Loucy (cell line): ENCODE results near the gene MYO7B.

ENCODE experiments used
- H2AFZ ChIP-seq: fragments of 200-600 bp; sonication (generic); 2 replicates; pipeline ENCODE4 v1.6.0; 2016; ENCODE audit warnings: antibody characterized with exemption, mild to moderate bottlenecking, low read length, moderate library complexity
- H3F3A ChIP-seq: fragments of 200-600 bp; 2 replicates; pipeline ENCODE4 v1.6.0; 2016; ENCODE audit warnings: antibody characterized with exemption, low read depth, mild to moderate bottlenecking
- H3K27me3 ChIP-seq: fragments of 200-600 bp; sonication (generic); 2 replicates; pipeline ENCODE4 v1.6.1; 2014; ENCODE audit warnings: low read length, mild to moderate bottlenecking; ENCODE audit not compliant: insufficient read depth, poor library complexity, severe bottlenecking
- H3K36me3 ChIP-seq: fragments of 200-600 bp; sonication (generic); 2 replicates; pipeline ENCODE4 v1.6.1; 2016; ENCODE audit warnings: low read length; ENCODE audit not compliant: insufficient read depth
- H3K4me1 ChIP-seq: fragments of 200-600 bp; sonication (generic); 2 replicates; pipeline ENCODE4 v1.5.1; 2014; ENCODE audit warnings: low read length, mild to moderate bottlenecking; ENCODE audit not compliant: insufficient read depth, poor library complexity, severe bottlenecking
- H3K4me2 ChIP-seq: fragments of 200-600 bp; sonication (generic); 2 replicates; pipeline ENCODE4 v1.6.0; 2014; ENCODE audit warnings: antibody characterized with exemption, low read length, low read depth, mild to moderate bottlenecking; ENCODE audit not compliant: poor library complexity, severe bottlenecking
- H3K4me3 ChIP-seq: fragments of 200-600 bp; sonication (generic); 2 replicates; pipeline ENCODE4 v1.5.1; 2014; ENCODE audit warnings: low read length, mild to moderate bottlenecking, mixed read lengths; ENCODE audit not compliant: poor library complexity, severe bottlenecking
- H3K79me2 ChIP-seq: fragments of 200-600 bp; sonication (generic); 2 replicates; pipeline ENCODE4 v1.6.1; 2014; ENCODE audit warnings: low read length; ENCODE audit not compliant: insufficient read depth
- H3K9ac ChIP-seq: fragments of 200-600 bp; sonication (generic); 2 replicates; pipeline ENCODE4 v1.6.0; 2014; ENCODE audit warnings: mild to moderate bottlenecking, low read depth, low read length, moderate library complexity; ENCODE audit not compliant: poor library complexity, severe bottlenecking
- H3K9me2 ChIP-seq: fragments of 200-600 bp; sonication (generic); replicated peaks from 2 replicates; pipeline ENCODE4 v1.6.1; 2016; ENCODE audit warnings: low read depth, low read length, mixed read lengths
- H3K9me3 ChIP-seq: fragments of 200-600 bp; sonication (generic); 2 replicates; pipeline ENCODE4 v1.6.1; 2014; ENCODE audit warnings: mild to moderate bottlenecking, antibody characterized with exemption, low read length, low read depth; ENCODE audit not compliant: insufficient read depth
- H4K20me1 ChIP-seq: fragments of 200-600 bp; sonication (generic); 2 replicates; pipeline ENCODE4 v1.6.0; 2014; ENCODE audit warnings: antibody characterized with exemption, low read length, mild to moderate bottlenecking; ENCODE audit not compliant: insufficient read depth, poor library complexity, severe bottlenecking
- EZH2phosphoT487 ChIP-seq: fragments of 200-600 bp; IDR thresholded peaks from 2 replicates; pipeline ENCODE4 v1.6.1; 2018; ENCODE audit warnings: antibody characterized with exemption, mild to moderate bottlenecking, moderate library complexity, borderline replicate concordance
- TF ChIP-seq, protein P1 (sequence below): fragments of 200-600 bp; sonication (generic); conservative IDR thresholded peaks from 2 replicates; pipeline ENCODE4 v1.5.1; 2014; ENCODE audit warnings: mild to moderate bottlenecking, antibody characterized with exemption, low read length

Gene MYO7B

DNA sequence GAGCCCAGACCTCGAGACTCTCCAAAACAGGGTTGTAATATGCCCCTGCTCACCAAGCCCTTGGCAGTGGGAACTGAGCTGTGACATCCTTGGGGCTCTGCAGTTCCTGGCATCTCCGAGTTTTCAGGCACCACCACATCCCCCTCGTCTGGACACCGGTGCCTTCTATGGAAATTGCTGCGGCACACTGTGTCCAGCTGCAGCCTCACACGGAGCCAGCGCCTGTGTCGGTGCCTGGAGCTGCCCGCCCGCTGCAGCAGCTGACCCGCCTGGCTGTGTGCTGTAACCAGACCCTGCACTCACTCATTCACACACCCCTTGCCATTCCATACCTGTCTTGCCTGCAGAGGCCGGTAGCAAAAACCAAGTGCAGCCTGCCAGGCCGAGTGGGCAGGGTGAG, 21.0 kb upstream of the MYO7B start:
- H4K20me1 ChIP-seq, result peaks cover 60% of the 10 kb centered on the region
- no peaks in the 10 kb centered on the region for H3K9me2 ChIP-seq
- peaks cover 95% of the 10 kb centered on the region for H3K79me2 ChIP-seq
- H3K4me2 ChIP-seq, result no peak overlapping the region
- peaks cover 37% of the 10 kb centered on the region; the same call in 1 of the 2 replicates for H3K36me3 ChIP-seq
- H2AFZ ChIP-seq, result no peak overlapping the region
- peaks cover 22% of the 10 kb centered on the region for H3K4me1 ChIP-seq
- no peak for TF ChIP-seq EZH2phosphoT487
- TF ChIP-seq, protein P1, sequence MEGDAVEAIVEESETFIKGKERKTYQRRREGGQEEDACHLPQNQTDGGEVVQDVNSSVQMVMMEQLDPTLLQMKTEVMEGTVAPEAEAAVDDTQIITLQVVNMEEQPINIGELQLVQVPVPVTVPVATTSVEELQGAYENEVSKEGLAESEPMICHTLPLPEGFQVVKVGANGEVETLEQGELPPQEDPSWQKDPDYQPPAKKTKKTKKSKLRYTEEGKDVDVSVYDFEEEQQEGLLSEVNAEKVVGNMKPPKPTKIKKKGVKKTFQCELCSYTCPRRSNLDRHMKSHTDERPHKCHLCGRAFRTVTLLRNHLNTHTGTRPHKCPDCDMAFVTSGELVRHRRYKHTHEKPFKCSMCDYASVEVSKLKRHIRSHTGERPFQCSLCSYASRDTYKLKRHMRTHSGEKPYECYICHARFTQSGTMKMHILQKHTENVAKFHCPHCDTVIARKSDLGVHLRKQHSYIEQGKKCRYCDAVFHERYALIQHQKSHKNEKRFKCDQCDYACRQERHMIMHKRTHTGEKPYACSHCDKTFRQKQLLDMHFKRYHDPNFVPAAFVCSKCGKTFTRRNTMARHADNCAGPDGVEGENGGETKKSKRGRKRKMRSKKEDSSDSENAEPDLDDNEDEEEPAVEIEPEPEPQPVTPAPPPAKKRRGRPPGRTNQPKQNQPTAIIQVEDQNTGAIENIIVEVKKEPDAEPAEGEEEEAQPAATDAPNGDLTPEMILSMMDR, result no peak
- no peak overlapping the region for H3K9ac ChIP-seq
- no peaks in the 10 kb centered on the region for H3F3A ChIP-seq
- no peak overlapping the region for H3K4me3 ChIP-seq
- H3K27me3 ChIP-seq, result no peaks in the 10 kb centered on the region
- H3K9me3 ChIP-seq, result no peaks in the 10 kb centered on the region

DNA sequence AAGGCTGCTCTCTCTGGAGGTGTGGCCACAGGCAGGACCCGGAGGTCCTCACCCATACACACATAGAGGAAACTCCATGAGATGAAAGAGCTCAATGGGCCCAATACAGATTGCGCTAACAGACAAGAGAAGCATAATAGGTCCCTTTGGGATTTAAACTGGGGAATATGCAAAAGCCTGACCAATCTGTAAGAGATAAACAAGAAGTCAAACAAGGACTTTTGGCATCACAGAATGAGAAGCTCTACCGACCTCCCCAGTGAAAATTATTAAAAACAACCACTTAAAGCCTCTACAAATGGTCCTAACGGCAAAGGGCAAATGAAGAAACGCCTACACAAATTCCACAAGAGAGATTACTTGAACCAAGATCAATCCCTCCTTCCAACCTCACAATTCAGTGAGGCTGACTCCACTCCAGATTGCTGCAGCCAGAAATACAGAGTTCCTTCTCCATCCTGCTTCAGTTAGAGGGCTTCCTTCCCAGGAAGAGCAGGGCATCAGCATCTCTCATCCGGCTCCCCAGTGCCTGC, 20.0 kb upstream of the MYO7B start:
- Histone ChIP-seq H3K4me1 (peaks cover 22% of the 10 kb centered on the region), H4K20me1 (peaks cover 55% of the 10 kb centered on the region), H3K9me3 (no peaks in the 10 kb centered on the region), H3K4me3 (no peak overlapping the region), H3F3A (no peaks in the 10 kb centered on the region), H3K36me3 (peaks cover 41% of the 10 kb centered on the region; the same call in 1 of the 2 replicates), H3K9me2 (no peaks in the 10 kb centered on the region), H3K9ac (no peak overlapping the region), H3K27me3 (no peaks in the 10 kb centered on the region), H2AFZ (no peak overlapping the region), H3K79me2 (peaks cover 95% of the 10 kb centered on the region), H3K4me2 (peak overlapping the region; percentile 35)
- no peak for TF ChIP-seq EZH2phosphoT487
- TF ChIP-seq, protein P1, result no peak

DNA sequence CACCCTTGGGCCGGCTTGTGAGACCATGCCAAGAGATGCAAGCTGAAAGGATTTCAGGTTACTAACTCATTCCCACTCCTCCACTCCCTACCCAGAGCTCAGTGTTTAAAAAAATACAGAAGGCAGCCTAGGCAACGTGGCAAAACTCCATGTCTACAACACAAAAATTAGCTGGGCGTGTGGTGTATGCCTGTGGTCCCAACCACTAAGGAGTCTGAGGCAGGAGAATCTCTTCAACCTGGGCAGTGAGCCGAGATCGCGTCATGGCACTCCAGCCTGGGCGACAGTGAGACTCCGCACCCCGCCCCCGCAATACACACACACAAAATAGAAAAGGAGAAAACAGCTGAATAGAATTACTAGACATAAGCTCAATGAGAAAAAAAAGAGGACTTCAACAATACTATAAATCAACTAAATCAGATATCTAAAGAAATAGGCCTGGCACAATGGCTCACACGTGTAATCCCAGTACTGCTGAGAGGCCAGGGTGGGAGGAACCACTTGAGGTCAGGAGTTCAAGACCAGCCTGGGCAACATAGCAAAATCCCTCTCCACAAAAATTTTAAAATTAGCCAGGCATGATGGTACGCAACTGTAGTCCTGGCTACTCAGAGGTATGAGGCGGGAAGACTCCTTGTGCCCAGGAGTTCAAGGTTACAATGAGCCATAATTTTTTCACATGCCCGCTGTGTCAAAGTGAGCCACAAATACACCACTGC, 19.3 kb upstream of the MYO7B start:
- H3K9me3 ChIP-seq, result no peaks in the 10 kb centered on the region
- H3K9ac ChIP-seq, result no peak overlapping the region
- H3F3A ChIP-seq, result no peaks in the 10 kb centered on the region
- no peak overlapping the region for H2AFZ ChIP-seq
- no peak overlapping the region for H3K4me3 ChIP-seq
- peak overlapping the region; percentile 35 for H3K4me2 ChIP-seq
- TF ChIP-seq, protein P1, result no peak
- TF ChIP-seq EZH2phosphoT487, result no peak
- peaks cover 41% of the 10 kb centered on the region; the same call in 1 of the 2 replicates for H3K36me3 ChIP-seq
- H3K4me1 ChIP-seq, result peaks cover 26% of the 10 kb centered on the region
- H3K27me3 ChIP-seq, result no peaks in the 10 kb centered on the region
- no peaks in the 10 kb centered on the region for H3K9me2 ChIP-seq
- peaks cover 95% of the 10 kb centered on the region for H3K79me2 ChIP-seq
- peaks cover 54% of the 10 kb centered on the region for H4K20me1 ChIP-seq
